Muscle layer of colon (tissue), 2 donors: ENCODE data around the gene ELMO2.

Experiments
- H3K27ac ChIP-seq: one replicate; pipeline ENCODE4 v1.7.0; 2013; ENCODE audit warnings: low read depth, mild to moderate bottlenecking, low read length, moderate library complexity
- H3K27me3 ChIP-seq, 2 donors: one replicate each; pipeline ENCODE4 v1.7.0; 2013; ENCODE audit warnings: low read length in 2 of 2, mild to moderate bottlenecking in 2 of 2; ENCODE audit not compliant: insufficient read depth in 2 of 2, control insufficient read depth in 1 of 2
- H3K36me3 ChIP-seq: one replicate; pipeline ENCODE4 v1.7.0; 2013; ENCODE audit warnings: mild to moderate bottlenecking, low read length; ENCODE audit not compliant: insufficient read depth
- H3K4me1 ChIP-seq: one replicate; pipeline ENCODE4 v1.7.0; 2013; ENCODE audit warnings: mild to moderate bottlenecking, low read length; ENCODE audit not compliant: insufficient read depth
- H3K4me3 ChIP-seq, 2 donors: one replicate each; pipeline ENCODE4 v1.7.0; 2013; ENCODE audit warnings: low read length in 2 of 2, low read depth in 1 of 2, mild to moderate bottlenecking in 1 of 2, moderate library complexity in 1 of 2
- H3K9ac ChIP-seq: one replicate; pipeline ENCODE4 v1.7.0; 2013; ENCODE audit warnings: low read length
- H3K9me3 ChIP-seq: one replicate; pipeline ENCODE4 v1.7.0; 2013; ENCODE audit warnings: mild to moderate bottlenecking, low read length
- donor health status: abdominal sarcoma.
- donor health status: Adenocarcinoma of cecum.

The ELMO2 gene, protein sequence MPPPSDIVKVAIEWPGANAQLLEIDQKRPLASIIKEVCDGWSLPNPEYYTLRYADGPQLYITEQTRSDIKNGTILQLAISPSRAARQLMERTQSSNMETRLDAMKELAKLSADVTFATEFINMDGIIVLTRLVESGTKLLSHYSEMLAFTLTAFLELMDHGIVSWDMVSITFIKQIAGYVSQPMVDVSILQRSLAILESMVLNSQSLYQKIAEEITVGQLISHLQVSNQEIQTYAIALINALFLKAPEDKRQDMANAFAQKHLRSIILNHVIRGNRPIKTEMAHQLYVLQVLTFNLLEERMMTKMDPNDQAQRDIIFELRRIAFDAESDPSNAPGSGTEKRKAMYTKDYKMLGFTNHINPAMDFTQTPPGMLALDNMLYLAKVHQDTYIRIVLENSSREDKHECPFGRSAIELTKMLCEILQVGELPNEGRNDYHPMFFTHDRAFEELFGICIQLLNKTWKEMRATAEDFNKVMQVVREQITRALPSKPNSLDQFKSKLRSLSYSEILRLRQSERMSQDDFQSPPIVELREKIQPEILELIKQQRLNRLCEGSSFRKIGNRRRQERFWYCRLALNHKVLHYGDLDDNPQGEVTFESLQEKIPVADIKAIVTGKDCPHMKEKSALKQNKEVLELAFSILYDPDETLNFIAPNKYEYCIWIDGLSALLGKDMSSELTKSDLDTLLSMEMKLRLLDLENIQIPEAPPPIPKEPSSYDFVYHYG

DNA sequence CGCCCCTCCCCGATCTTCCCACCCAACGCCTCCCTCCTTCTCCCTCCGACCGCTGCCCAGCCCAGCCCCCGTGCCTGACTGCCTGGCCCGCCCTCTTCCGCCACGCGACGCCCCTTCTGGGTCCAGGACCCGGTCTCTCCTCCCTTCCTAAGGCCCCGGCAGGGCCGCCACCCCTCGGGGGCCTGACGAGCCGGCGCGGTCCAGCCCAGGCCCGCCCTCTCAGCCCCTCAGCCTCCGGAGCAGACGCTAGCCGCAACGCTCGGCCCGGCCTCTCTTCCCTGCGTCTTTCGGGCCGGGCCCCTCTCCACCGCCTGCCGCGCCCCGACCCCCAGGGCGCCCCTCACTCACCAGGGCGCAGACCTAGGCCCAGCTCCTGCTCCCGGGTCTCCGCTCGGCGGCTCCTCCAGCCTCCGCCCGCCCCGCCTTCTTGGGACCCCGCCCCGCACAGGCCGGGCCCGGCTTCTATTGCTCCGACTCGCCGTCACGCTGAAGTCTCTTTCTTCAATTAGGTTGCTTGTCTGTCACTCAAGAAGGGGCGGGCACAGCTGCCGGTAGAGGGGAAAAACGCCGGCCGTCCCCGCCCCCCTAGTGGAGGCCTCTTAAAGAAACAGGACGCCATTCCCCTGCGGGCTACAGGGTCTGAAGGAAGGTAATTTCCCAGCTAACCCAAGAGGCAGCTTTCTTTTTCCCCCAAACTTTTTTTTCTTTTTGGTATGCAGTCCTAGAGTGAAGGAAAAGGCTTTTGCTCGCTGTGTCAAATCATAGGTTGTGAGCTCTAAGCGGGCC is at the start of gene ELMO2:
ELMO2 (minus strand) TSS at position 416 of the 786 bp plus-strand sequence. CDS start 12,133 bp downstream, outside the sequence.
- peak within 1 kb of the TSS; percentile 92 for H3K9ac ChIP-seq
- no peaks in the 10 kb centered on the region for H3K27me3 ChIP-seq
- peak within 1 kb of the TSS; percentile 79 to 93 for H3K4me3 ChIP-seq
- H3K4me1 ChIP-seq = peaks cover 46% of the 10 kb centered on the region
- H3K36me3 ChIP-seq = no peaks in the 10 kb centered on the region
- peak within 1 kb of the TSS; percentile 93 for H3K27ac ChIP-seq
- no peaks in the 10 kb centered on the region for H3K9me3 ChIP-seq

GRCh38 chr20:46455729-46456128 is 49.3 kb upstream of the ELMO2 start:
- Histone ChIP-seq H3K9me3 (peaks cover 17% of the 10 kb centered on the region), H3K4me1 (peaks cover 9% of the 10 kb centered on the region), H3K36me3 (no peaks in the 10 kb centered on the region), H3K9ac (no peak overlapping the region), H3K27me3 (peaks cover 7 to 18% of the 10 kb centered on the region in 2 donors), H3K4me3 (no peak overlapping the region), H3K27ac (no peak overlapping the region)

GRCh38 chr20:46446851-46447250 is 40.4 kb upstream of the ELMO2 start:
- Histone ChIP-seq H3K4me1 (peaks cover 3% of the 10 kb centered on the region), H3K36me3 (no peaks in the 10 kb centered on the region), H3K27me3 (no peaks in the 10 kb centered on the region), H3K4me3 (no peak overlapping the region), H3K27ac (no peak overlapping the region), H3K9ac (no peak overlapping the region), H3K9me3 (no peaks in the 10 kb centered on the region)

GRCh38 chr20:46439837-46440236 is 33.4 kb upstream of the ELMO2 start:
- no peaks in the 10 kb centered on the region for H3K36me3 ChIP-seq

GRCh38 chr20:46438156-46438750 is 31.8 kb upstream of the ELMO2 start:
- Histone ChIP-seq H3K4me3 (no peak overlapping the region), H3K9me3 (no peaks in the 10 kb centered on the region), H3K4me1 (no peaks in the 10 kb centered on the region), H3K27ac (no peak overlapping the region), H3K27me3 (no peaks in the 10 kb centered on the region), H3K36me3 (no peaks in the 10 kb centered on the region), H3K9ac (no peak overlapping the region)

More at GRCh38 chr20:46439837-46440236, 33.4 kb upstream of the ELMO2 start:
- H3K27ac ChIP-seq = no peak overlapping the region
- no peak overlapping the region for H3K9ac ChIP-seq
- no peak overlapping the region for H3K4me3 ChIP-seq
- no peaks in the 10 kb centered on the region for H3K4me1 ChIP-seq
- H3K27me3 ChIP-seq = no peaks in the 10 kb centered on the region
- no peaks in the 10 kb centered on the region for H3K9me3 ChIP-seq

- H3K27me3 ChIP-seq = peaks cover 0 to 5% of the 10 kb centered on the region in 2 donors
- no peaks in the 10 kb centered on the region for H3K9me3 ChIP-seq
- no peaks in the 10 kb centered on the region for H3K36me3 ChIP-seq
- no peak overlapping the region for H3K9ac ChIP-seq
- no peak overlapping the region for H3K4me3 ChIP-seq
- H3K4me1 ChIP-seq = no peaks in the 10 kb centered on the region
- H3K27ac ChIP-seq = no peak overlapping the region
These were observed 28.7 kb upstream of the ELMO2 start for GRCh38 chr20:46435146-46435545.

DNA sequence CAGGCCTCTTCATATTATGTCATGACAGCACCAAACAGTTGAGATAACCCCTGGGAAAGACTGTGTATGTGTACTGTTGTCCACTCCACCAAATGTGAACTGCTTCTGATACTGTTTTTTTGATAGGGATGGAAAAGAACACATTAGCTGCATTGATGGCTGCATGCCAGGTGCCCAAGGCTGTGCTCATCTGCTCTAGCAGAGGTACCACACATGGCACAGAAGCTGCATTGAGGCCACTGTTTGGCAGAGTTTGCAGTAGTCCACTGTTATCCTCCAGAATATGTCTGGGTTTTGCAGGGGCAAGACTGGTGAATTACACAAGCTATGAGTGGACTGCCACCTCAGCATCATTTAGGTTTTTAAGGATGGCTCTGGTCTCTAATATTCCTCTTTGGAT is 28.2 kb upstream of the ELMO2 start:
- no peak overlapping the region for H3K4me3 ChIP-seq

DNA sequence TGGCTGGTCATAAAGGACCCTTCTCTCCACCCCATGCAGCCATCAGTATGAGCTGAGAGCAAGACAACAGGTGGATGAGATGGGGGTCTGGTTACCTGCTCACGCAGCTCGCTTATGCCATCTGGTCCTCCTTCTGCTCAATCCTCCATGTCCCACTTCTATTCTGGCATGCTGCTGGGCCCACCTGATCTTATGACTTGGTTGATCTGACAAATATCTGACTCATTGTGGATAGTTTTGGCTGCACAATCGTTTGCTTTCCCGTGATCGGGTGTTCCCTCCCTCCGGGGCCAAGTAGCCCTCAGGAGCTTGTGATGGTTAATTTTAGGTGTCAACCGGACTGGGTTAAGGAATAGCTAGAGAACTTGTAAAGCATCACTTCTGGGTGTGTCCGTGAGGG is 26.6 kb upstream of the ELMO2 start:
- Histone ChIP-seq H3K9ac (no peak overlapping the region), H3K4me1 (no peaks in the 10 kb centered on the region), H3K4me3 (no peak overlapping the region), H3K27ac (no peak overlapping the region), H3K27me3 (peaks cover 0 to 5% of the 10 kb centered on the region in 2 donors), H3K9me3 (no peaks in the 10 kb centered on the region), H3K36me3 (no peaks in the 10 kb centered on the region)

More for the DNA sequence above, 28.2 kb upstream of the ELMO2 start:
- H3K27me3 ChIP-seq = peaks cover 0 to 5% of the 10 kb centered on the region in 2 donors
- no peaks in the 10 kb centered on the region for H3K9me3 ChIP-seq
- H3K9ac ChIP-seq = no peak overlapping the region
- H3K4me1 ChIP-seq = no peaks in the 10 kb centered on the region
- H3K27ac ChIP-seq = no peak overlapping the region
- H3K36me3 ChIP-seq = no peaks in the 10 kb centered on the region

DNA sequence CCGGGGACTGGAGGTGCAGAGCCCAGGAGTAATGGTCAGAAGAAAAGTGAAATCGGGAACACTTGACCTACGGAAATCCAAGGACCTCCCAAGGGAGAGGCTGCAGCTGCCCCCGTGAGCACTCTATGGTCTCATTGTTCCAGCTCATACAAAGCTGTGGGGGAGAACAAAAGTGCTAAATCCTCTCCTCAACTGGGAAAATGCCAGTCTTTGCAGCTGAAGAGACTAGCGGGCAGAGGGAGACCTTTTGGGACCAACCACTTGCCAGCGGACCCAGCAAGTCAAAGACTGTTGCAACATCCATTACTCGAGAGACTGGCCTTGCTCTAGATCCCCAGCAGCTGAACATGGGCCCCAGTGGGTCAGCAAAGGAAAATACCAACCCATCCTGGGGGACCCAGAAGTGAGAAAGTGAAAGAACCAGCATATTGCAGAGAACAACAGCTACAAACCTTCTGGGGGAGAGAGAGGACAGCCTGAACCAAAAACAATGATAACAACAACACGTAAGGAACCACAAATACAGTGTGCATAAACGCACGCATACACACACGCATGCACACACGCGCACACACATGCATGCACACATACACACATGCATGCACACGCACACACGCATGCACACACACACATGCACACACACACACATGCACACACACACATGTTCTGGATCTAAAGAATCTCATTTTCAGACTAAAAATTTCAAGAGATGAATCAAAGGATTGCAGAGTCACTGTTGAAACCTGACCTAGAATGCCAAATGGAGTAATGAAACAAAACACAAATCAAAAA is 24.7 kb upstream of the ELMO2 start:
- Histone ChIP-seq H3K27me3 (peaks cover 0 to 5% of the 10 kb centered on the region in 2 donors), H3K4me3 (no peak overlapping the region), H3K9me3 (no peaks in the 10 kb centered on the region), H3K27ac (no peak overlapping the region), H3K4me1 (no peaks in the 10 kb centered on the region), H3K9ac (no peak overlapping the region), H3K36me3 (no peaks in the 10 kb centered on the region)

DNA sequence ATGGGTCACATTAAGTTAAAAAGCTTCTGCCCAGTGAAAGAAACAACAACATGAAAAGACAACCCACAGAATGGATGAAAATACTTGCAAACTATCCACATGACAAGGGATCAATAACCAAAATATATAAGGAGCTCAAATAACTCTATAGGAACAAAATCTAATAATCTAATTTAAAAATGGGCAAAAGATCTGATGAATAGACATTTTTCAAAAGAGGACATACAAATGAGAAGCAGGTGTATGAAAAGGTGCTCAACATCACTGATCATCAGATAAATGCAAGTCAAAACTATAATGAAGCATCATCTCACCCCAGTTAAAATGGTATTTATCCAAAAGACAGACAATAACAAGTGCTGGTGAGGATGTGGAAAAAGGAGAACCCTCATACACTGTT is 21.0 kb upstream of the ELMO2 start:
- H3K27me3 ChIP-seq = peaks cover 0 to 5% of the 10 kb centered on the region in 2 donors
- no peaks in the 10 kb centered on the region for H3K36me3 ChIP-seq
- no peaks in the 10 kb centered on the region for H3K9me3 ChIP-seq
- no peak overlapping the region for H3K4me3 ChIP-seq
- no peak overlapping the region for H3K27ac ChIP-seq
- H3K9ac ChIP-seq = no peak overlapping the region
- H3K4me1 ChIP-seq = no peaks in the 10 kb centered on the region
